Measurements from ENCODE around the gene HM13.

The HM13 gene

GRCh38 chr20:31505903-31506302, 8.3 kb upstream of the HM13 start:
- DNase-seq (ENCODE audit: extremely low read depth, low read depth): no peak
- TF ChIP-seq CTCF (IDR thresholded peaks at IDR 0.05; ENCODE audit: low read depth, low read length): no peak

- TF ChIP-seq CTCF (IDR thresholded peaks at IDR 0.05; ENCODE audit: low read depth, low read length): no peak
- DNase-seq (ENCODE audit: extremely low read depth, low read depth): no peak
Observed at GRCh38 chr20:31508517-31509244, 5.6 kb upstream of the HM13 start.

- no peak for TF ChIP-seq CTCF (IDR thresholded peaks at IDR 0.05; ENCODE audit: low read depth, low read length)
- no peak for DNase-seq (ENCODE audit: extremely low read depth, low read depth)
Observed at GRCh38 chr20:31515072-31515774, 981 bp downstream of the HM13 start.

GRCh38 chr20:31515775-31516107, 1.5 kb downstream of the HM13 start:
- DNase-seq (ENCODE audit: extremely low read depth, low read depth): no peak

GRCh38 chr20:31516166-31516565, 1.9 kb downstream of the HM13 start:
- DNase-seq (ENCODE audit: extremely low read depth, low read depth): no peak
- TF ChIP-seq CTCF (IDR thresholded peaks at IDR 0.05; ENCODE audit: low read depth, low read length): no peak

More at GRCh38 chr20:31515775-31516107, 1.5 kb downstream of the HM13 start:
- no peak for TF ChIP-seq CTCF (IDR thresholded peaks at IDR 0.05; ENCODE audit: low read depth, low read length)

GRCh38 chr20:31516651-31517050, 2.4 kb downstream of the HM13 start:
- no peak for DNase-seq (ENCODE audit: extremely low read depth, low read depth)

More at GRCh38 chr20:31516651-31517050, 2.4 kb downstream of the HM13 start:
- TF ChIP-seq CTCF (IDR thresholded peaks at IDR 0.05; ENCODE audit: low read depth, low read length): no peak
